H1 (cell line): ENCODE results near the gene CAMTA2.

ENCODE experiments used
- KDM1A ChIP-seq: fragments of 200-600, 300-600 bp; sonication (generic); IDR thresholded peaks from 2 replicates; pipeline ENCODE4 v1.7.1; 2016; ENCODE audit warnings: mild to moderate bottlenecking, low read length, borderline replicate concordance
- POLR2A ChIP-seq, 2 experiments: IDR thresholded peaks; 1 replicate in 1 of 2; 2 replicates in 1 of 2; pipeline ENCODE4 v1.6.1; 2011; ENCODE audit warnings: low read depth in 2 of 2, low read length in 2 of 2, mild to moderate bottlenecking in 2 of 2; ENCODE audit errors: control extremely low read depth in 1 of 2
- POLR2AphosphoS5 ChIP-seq: IDR thresholded peaks from 2 replicates; pipeline ENCODE4 v1.6.1; 2011; ENCODE audit warnings: low read depth, low read length

GRCh38 chr17:4997302-4998026, 10.0 kb upstream of the CAMTA2 start, which contains the start of the genes INCA1 and KIF1C:
- TF ChIP-seq POLR2AphosphoS5 (no peak), POLR2A (IDR thresholded peaks at IDR 0.05; ENCODE audit: control extremely low read depth in 1 of 2, low read depth in 2 of 2, low read length in 2 of 2) (no peak; a peak in 1 of 3 replicates), KDM1A (no peak)
